CD8-positive, alpha-beta memory T cell (primary cell): ENCODE results near the gene ANTKMT. TPM values are rescaled to one million over a fixed set of nuclear protein-coding genes. Genes with fewer than 3 reads are reported as not detected.

Experiments
- CTCF ChIA-PET: fragments of 350-600 bp; sonication (Branson Sonifier 250); formaldehyde crosslinking; loops from one replicate; lab custom pipeline; 2021; ENCODE audit warnings: antibody characterized with exemption; lab: Charles Lee
- POLR2A ChIA-PET: fragments of 350-600 bp; sonication (Branson Sonifier 250); formaldehyde crosslinking; loops from one replicate; lab custom pipeline; 2021; ENCODE audit warnings: antibody characterized with exemption; lab: Charles Lee
- DNase-seq, 5 donors: peaks; one replicate each; pipeline versions ENCODE4 v3.0.0 to v3.0.0-alpha.2; 2020 to 2022; ENCODE audit warnings: mixed read lengths in 1 of 5
- H3K27ac ChIP-seq: one replicate; pipeline ENCODE4 v1.7.0; 2013; ENCODE audit warnings: low read depth, mild to moderate bottlenecking, low read length, moderate library complexity
- H3K27me3 ChIP-seq: 2 replicates; pipeline ENCODE4 v1.7.0; 2013; ENCODE audit warnings: low read length, mild to moderate bottlenecking; ENCODE audit not compliant: insufficient read depth, poor library complexity, severe bottlenecking
- H3K36me3 ChIP-seq: 2 replicates; pipeline ENCODE4 v1.7.0; 2013; ENCODE audit warnings: mild to moderate bottlenecking, low read length, moderate library complexity; ENCODE audit not compliant: insufficient read depth
- H3K4me1 ChIP-seq: 2 replicates; pipeline ENCODE4 v1.7.0; 2013; ENCODE audit warnings: mild to moderate bottlenecking, low read length, moderate library complexity; ENCODE audit not compliant: insufficient read depth
- H3K4me3 ChIP-seq: 2 replicates; pipeline ENCODE4 v1.7.0; 2013; ENCODE audit warnings: mild to moderate bottlenecking, low read length
- H3K9me3 ChIP-seq: 2 replicates; pipeline ENCODE4 v1.7.0; 2013; ENCODE audit warnings: mild to moderate bottlenecking, low read length
- H3K27ac Mint-ChIP-seq, 8 donors: one replicate each; pipeline ENCODE4 v1.8.0; 2020 to 2021; ENCODE audit warnings: mixed read lengths in 8 of 8, mild to moderate bottlenecking in 6 of 8, inconsistent platforms in 3 of 8, moderate library complexity in 3 of 8
- H3K27me3 Mint-ChIP-seq, 2 donors: one replicate each; pipeline ENCODE4 v1.8.0; 2020 to 2021; ENCODE audit warnings: mixed read lengths in 2 of 2, mild to moderate bottlenecking in 1 of 2, moderate library complexity in 1 of 2
- H3K36me3 Mint-ChIP-seq, 3 donors: one replicate each; pipeline ENCODE4 v1.8.0; 2020 to 2021; ENCODE audit warnings: mixed read lengths in 3 of 3, inconsistent platforms in 1 of 3, mild to moderate bottlenecking in 1 of 3
- H3K4me1 Mint-ChIP-seq, 3 donors: one replicate each; pipeline ENCODE4 v1.8.0; 2020 to 2021; ENCODE audit warnings: mixed read lengths in 3 of 3, inconsistent platforms in 1 of 3, mild to moderate bottlenecking in 1 of 3
- H3K4me3 Mint-ChIP-seq, 7 donors: one replicate each; pipeline ENCODE4 v1.8.0; 2020 to 2021; ENCODE audit warnings: mixed read lengths in 7 of 7, mild to moderate bottlenecking in 6 of 7, moderate library complexity in 4 of 7, inconsistent platforms in 2 of 7
- H3K9me3 Mint-ChIP-seq, 5 donors: one replicate each; pipeline ENCODE4 v1.8.0; 2020 to 2022; ENCODE audit warnings: mixed read lengths in 5 of 5, mild to moderate bottlenecking in 3 of 5, moderate library complexity in 2 of 5, inconsistent platforms in 1 of 5
- polyA plus RNA-seq: library from polyadenylated mRNA; unstranded; fragments of 300-500 nt; fragmentation: Illumina TruSeq; gene quantifications from one replicate; pipeline ENCODE4 v1.2.3, GENCODE V29; 2021
- total RNA-seq, 2 experiments: library from RNA; stranded (reverse); gene quantifications; one replicate each; pipeline ENCODE4 v1.2.3, GENCODE V29; 2021

ANTKMT gene
- total and polyA plus RNA-seq, 3 experiments from 2014 or later = 64.2 to 127 (median 72.0) TPM

DNA sequence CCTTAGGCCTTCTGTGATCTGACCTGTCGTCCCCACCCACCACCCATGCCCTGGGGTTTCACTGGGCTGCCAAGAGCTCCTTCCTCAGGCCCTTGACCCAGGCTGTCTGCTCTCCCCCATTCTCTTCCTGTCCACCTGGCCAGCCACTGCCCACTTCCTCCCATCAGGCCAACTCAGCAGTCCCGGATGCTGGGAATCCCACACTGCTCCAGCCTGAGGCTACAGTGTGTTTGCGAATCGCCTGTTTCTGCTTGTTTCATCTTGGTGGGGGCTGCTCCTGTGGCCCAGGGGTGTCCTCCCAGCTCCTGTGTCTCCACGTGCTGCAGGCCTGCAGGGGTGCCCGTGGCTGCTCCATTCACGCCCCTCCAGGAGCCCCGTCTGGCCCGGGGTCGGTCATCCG lies 6.9 kb upstream of the ANTKMT start:
- Histone ChIP-seq H3K9me3 (no peaks in the 10 kb centered on the region), H3K36me3 (no peaks in the 10 kb centered on the region), H3K27me3 (peaks cover 20% of the 10 kb centered on the region), H3K27ac (no peak overlapping the region), H3K4me3 (no peak overlapping the region), H3K4me1 (peaks cover 7% of the 10 kb centered on the region)
- POLR2A ChIA-PET = interaction anchor here (0.6 to 5.9 kb wide), 5 partner anchors 12 to 74 kb away, joined by 3 to 53 read pairs (median 5); partner anchors contain the start of genes CCDC78, CHTF18, HAGHL and RPUSD1
- peak overlapping the region in 6 of 7 donors; percentile 29 to 83 (median 42) for H3K4me3 Mint-ChIP-seq
- H3K27me3 Mint-ChIP-seq = peaks cover 2 to 20% of the 10 kb centered on the region in 2 donors
- CTCF ChIA-PET = interaction anchor here (0.9 to 22.8 kb wide), 4 partner anchors 9 to 71 kb away, joined by 3 to 332 read pairs (median 84); partner anchors contain the start of genes ANTKMT, CCDC78, CHTF18 and CIAO3
- peaks cover 6 to 18% (median 9%) of the 10 kb centered on the region in 3 donors for H3K4me1 Mint-ChIP-seq
- no peaks in the 10 kb centered on the region for H3K9me3 Mint-ChIP-seq
- peak overlapping the region in 1 of 8 donors; percentile 54 for H3K27ac Mint-ChIP-seq
- H3K36me3 Mint-ChIP-seq = no peaks in the 10 kb centered on the region
- DNase-seq = no peak

DNA sequence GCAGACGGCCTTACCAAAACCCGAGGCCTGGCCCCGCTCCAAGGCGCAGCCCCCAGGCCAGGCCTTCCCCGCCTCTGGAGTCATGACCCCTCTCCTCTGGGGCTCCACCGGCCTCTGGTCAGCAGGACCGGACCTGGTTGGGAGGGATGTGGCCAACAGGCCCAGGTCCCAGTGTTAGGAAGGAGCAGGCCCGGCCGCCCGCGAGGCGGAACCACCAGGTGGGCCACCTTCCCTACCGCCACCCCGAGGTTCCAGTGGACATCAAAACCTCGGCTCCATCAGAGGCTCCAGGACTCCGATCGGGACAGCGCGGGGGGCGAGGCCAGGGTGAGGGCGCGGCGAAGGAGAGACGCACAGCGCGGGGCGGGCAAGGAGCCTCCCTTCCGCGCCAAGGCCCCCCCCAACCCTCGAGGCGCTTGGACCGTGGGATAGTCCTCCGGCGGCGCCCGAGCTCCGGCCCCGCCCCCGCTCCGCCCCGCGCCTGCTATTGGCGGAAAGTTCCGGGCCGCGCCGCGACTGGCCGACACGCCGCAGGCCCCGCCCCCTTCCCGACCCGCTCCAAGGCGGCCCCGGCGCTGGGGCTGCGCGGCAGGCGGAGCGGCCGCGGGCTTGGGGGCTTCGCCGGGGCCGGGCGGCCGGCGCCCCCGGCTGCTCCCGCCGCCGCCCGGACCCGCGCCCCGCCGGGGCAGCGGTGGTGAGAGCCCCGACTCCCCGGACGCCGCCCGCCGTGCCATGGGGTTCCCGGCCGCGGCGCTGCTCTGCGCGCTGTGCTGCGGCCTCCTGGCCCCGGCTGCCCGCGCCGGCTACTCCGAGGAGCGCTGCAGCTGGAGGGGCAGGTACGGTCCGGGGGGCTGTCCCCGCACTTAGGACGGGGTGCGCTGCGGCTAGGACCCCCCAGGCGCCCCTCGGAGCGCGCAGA lies 6.1 kb upstream of the ANTKMT start, which contains the start of gene METRN:
TSS of gene METRN (plus strand) at position 561 of the 919 bp plus-strand sequence. CDS start at position 733, 172 bp downstream.
- Histone ChIP-seq H3K4me1 (peaks cover 14% of the 10 kb centered on the region), H3K9me3 (no peaks in the 10 kb centered on the region), H3K36me3 (no peaks in the 10 kb centered on the region), H3K27me3 (peaks cover 13% of the 10 kb centered on the region), H3K27ac (no peak within 1 kb of the TSS), H3K4me3 (no peak within 1 kb of the TSS)
- H3K9me3 Mint-ChIP-seq = no peaks in the 10 kb centered on the region
- H3K4me1 Mint-ChIP-seq = peaks cover 11 to 25% (median 16%) of the 10 kb centered on the region in 3 donors
- peak within 1 kb of the TSS in 1 of 8 donors; percentile 54 for H3K27ac Mint-ChIP-seq
- peak; percentile 84 to 90 (median 88) for DNase-seq
- peak within 1 kb of the TSS; percentile 56 to 88 (median 58) for H3K4me3 Mint-ChIP-seq
- CTCF ChIA-PET = interaction anchor here (5.6 to 22.8 kb wide), 3 partner anchors 8 to 71 kb away, joined by 59 to 332 read pairs (median 108); partner anchors contain the start of genes ANTKMT, CCDC78, CHTF18 and CIAO3
- POLR2A ChIA-PET = interaction anchor here (0.6 to 5.9 kb wide), 7 partner anchors 11 to 74 kb away, joined by 3 to 53 read pairs (median 5); partner anchors contain the start of genes CCDC78, CHTF18, CIAO3 and HAGHL
- no peaks in the 10 kb centered on the region for H3K36me3 Mint-ChIP-seq
- peaks cover 0 to 13% of the 10 kb centered on the region in 2 donors for H3K27me3 Mint-ChIP-seq

DNA sequence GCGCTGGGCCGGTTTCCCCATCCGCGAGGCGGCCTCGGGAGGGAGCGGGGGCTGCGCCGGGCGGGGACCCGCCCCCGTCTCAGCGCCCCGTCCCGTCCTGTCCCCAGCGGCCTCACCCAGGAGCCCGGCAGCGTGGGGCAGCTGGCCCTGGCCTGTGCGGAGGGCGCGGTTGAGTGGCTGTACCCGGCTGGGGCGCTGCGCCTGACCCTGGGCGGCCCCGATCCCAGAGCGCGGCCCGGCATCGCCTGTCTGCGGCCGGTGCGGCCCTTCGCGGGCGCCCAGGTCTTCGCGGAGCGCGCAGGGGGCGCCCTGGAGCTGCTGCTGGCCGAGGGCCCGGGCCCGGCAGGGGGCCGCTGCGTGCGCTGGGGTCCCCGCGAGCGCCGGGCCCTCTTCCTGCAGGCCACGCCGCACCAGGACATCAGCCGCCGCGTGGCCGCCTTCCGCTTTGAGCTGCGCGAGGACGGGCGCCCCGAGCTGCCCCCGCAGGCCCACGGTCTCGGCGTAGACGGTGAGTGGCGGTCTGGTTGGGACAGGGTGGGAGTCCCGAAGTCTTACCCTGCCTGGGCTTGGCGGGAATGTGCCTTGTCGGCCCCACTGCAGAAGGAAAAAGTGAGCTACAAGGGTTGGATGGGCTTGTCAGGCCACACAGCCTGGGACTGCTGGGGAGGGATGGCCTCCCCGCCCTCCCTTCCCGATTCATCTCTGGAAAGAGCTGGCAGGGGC lies 5.3 kb upstream of the ANTKMT start:
- CTCF ChIA-PET = interaction anchor here (0.6 to 22.8 kb wide), 5 partner anchors 7 to 314 kb away, joined by 3 to 332 read pairs (median 59); partner anchors contain the start of genes ANTKMT, CCDC78, CHTF18 and CIAO3
- H3K27ac Mint-ChIP-seq = peak overlapping the region in 1 of 8 donors; percentile 30
- Histone ChIP-seq H3K27me3 (peaks cover 5% of the 10 kb centered on the region), H3K4me3 (no peak overlapping the region), H3K9me3 (no peaks in the 10 kb centered on the region), H3K4me1 (peaks cover 22% of the 10 kb centered on the region), H3K36me3 (no peaks in the 10 kb centered on the region), H3K27ac (no peak overlapping the region)
- H3K4me3 Mint-ChIP-seq = peak overlapping the region; percentile 30 to 88 (median 58)
- H3K36me3 Mint-ChIP-seq = no peaks in the 10 kb centered on the region
- DNase-seq = no peak
- POLR2A ChIA-PET = interaction anchor here (0.8 to 5.9 kb wide), 9 partner anchors 11 to 73 kb away, joined by 3 to 53 read pairs (median 5); partner anchors contain the start of genes CCDC78, CHTF18, CIAO3 and HAGHL
- peaks cover 0 to 7% of the 10 kb centered on the region in 2 donors for H3K27me3 Mint-ChIP-seq
- H3K4me1 Mint-ChIP-seq = peaks cover 15 to 32% (median 23%) of the 10 kb centered on the region in 3 donors
- H3K9me3 Mint-ChIP-seq = no peaks in the 10 kb centered on the region

DNA sequence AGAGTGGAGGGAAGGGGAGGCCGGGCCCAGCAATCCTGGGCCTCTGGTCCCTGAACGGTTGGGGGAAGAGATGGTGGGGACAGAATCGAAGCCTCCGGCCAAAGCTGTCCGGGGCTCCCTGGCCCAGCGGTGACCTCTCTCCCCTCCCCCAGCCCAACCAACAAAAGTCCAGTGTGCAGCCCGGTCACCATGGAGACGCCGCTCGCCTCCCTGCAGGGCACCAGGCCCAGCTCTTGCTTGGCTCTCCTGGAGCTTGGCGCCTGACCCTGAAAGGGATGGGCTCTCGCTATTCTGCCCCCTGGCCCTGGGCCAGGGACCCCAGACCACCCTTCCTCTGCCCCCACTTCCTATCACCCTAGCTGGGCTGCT lies 4.8 kb upstream of the ANTKMT start:
- no peak overlapping the region for H3K27ac ChIP-seq
- Mint-ChIP-seq H3K36me3 (no peaks in the 10 kb centered on the region), H3K4me1 (peaks cover 15 to 32% (median 23%) of the 10 kb centered on the region in 3 donors), H3K4me3 (peak overlapping the region; percentile 40 to 88 (median 61)), H3K9me3 (no peaks in the 10 kb centered on the region), H3K27ac (peak overlapping the region in 4 of 8 donors; percentile 30 to 70 (median 57)), H3K27me3 (peaks cover 0 to 5% of the 10 kb centered on the region in 2 donors)
- H3K36me3 ChIP-seq = no peaks in the 10 kb centered on the region
- ChIA-PET POLR2A (interaction anchor here (0.8 to 5.9 kb wide), 5 partner anchors 10 to 21 kb away, joined by 3 to 53 read pairs (median 4); partner anchors contain the start of genes CCDC78 and HAGHL), CTCF (interaction anchor here (0.6 to 22.8 kb wide), 5 partner anchors 7 to 315 kb away, joined by 3 to 332 read pairs (median 59); partner anchors contain the start of genes ANTKMT, CCDC78, CHTF18 and CIAO3)
- H3K4me1 ChIP-seq = peaks cover 22% of the 10 kb centered on the region
- no peaks in the 10 kb centered on the region for H3K9me3 ChIP-seq
- peaks cover 3% of the 10 kb centered on the region for H3K27me3 ChIP-seq
- no peak overlapping the region for H3K4me3 ChIP-seq
- DNase-seq = no peak

DNA sequence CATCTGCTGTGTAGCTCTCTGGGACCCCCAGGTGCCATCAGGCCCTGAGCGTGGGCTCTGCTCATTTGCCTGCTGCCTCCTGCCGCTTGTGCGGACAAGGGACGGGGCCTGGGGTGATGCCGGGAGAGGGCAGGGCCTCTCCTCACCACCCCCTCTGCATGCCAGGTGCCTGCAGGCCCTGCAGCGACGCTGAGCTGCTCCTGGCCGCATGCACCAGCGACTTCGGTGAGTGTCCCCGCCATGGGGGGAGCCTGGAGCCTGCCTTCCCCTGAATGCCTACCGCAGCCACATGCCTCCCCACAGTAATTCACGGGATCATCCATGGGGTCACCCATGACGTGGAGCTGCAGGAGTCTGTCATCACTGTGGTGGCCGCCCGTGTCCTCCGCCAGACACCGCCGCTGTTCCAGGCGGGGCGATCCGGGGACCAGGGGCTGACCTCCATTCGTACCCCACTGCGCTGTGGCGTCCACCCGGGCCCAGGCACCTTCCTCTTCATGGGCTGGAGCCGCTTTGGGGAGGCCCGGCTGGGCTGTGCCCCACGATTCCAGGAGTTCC lies 4.1 kb upstream of the ANTKMT start:
- CTCF ChIA-PET = interaction anchor here (1.0 to 22.8 kb wide), 4 partner anchors 6 to 69 kb away, joined by 3 to 332 read pairs (median 84); partner anchors contain the start of genes ANTKMT, CCDC78, CHTF18 and CIAO3
- DNase-seq = no peak
- Histone ChIP-seq H3K27me3 (no peaks in the 10 kb centered on the region), H3K4me3 (no peak overlapping the region), H3K27ac (no peak overlapping the region), H3K9me3 (no peaks in the 10 kb centered on the region), H3K4me1 (peaks cover 27% of the 10 kb centered on the region), H3K36me3 (no peaks in the 10 kb centered on the region)
- H3K27ac Mint-ChIP-seq = peak overlapping the region in 3 of 8 donors; percentile 26 to 70 (median 30)
- peaks cover 0 to 3% of the 10 kb centered on the region in 2 donors for H3K27me3 Mint-ChIP-seq
- peak overlapping the region in 5 of 7 donors; percentile 40 to 88 (median 61) for H3K4me3 Mint-ChIP-seq
- no peaks in the 10 kb centered on the region for H3K36me3 Mint-ChIP-seq
- peaks cover 15 to 32% (median 23%) of the 10 kb centered on the region in 3 donors for H3K4me1 Mint-ChIP-seq
- POLR2A ChIA-PET = interaction anchor here (1.0 to 5.9 kb wide), 2 partner anchors 9 to 13 kb away, joined by 3 to 53 read pairs; partner anchors contain the start of genes CCDC78 and HAGHL
- no peaks in the 10 kb centered on the region for H3K9me3 Mint-ChIP-seq

DNA sequence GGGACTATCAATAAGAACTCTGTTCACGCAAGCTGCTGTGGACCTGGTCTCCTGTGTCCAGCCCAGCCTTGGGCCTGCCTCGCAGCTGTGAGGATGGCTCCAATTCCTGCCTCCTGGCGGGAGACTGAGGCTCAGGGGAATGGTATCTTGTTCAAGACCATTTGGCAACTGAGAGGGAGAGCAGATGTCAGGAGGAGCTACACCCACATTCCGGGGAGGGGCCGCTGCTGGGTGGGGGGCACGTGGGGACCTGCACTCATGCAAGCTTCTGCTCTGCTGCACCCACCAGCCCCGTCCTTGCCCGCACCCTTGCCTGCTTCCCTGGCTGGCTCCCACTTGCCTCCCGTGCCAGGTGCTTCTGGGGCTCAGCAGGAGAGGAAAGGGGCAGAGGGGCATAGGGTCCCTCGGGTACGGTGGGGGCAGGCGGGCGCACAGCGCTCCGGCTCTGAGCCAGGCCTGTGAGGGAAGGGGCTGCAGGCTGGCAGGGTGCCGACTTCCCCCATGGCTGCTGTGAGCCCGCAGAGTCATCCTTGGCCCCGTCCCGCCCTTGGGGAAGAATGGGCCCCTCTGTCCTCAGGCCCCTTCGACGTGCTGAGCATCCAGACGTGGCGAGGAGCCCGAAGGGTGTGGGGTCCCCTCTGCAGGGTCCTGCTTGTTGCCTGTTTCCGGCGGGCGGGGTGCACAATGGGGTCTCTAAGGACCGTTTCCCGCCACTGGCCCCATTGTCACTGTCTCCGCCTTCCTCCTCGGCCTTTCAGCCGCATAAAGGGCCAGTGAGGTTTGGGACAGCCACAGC lies 3.3 kb upstream of the ANTKMT start:
- no peaks in the 10 kb centered on the region for H3K9me3 ChIP-seq
- H3K4me1 Mint-ChIP-seq = peaks cover 17 to 40% (median 22%) of the 10 kb centered on the region in 3 donors
- H3K4me3 Mint-ChIP-seq = peak overlapping the region in 1 of 7 donors; percentile 51
- H3K4me1 ChIP-seq = peaks cover 33% of the 10 kb centered on the region
- POLR2A ChIA-PET = interaction anchor here (5.9 kb wide), 1 partner anchor 9 kb away, joined by 53 read pairs; the partner anchor contains the start of genes CCDC78 and HAGHL
- no peaks in the 10 kb centered on the region for H3K9me3 Mint-ChIP-seq
- H3K36me3 ChIP-seq = no peaks in the 10 kb centered on the region
- no peak overlapping the region for H3K27ac Mint-ChIP-seq
- no peak for DNase-seq
- H3K27ac ChIP-seq = no peak overlapping the region
- no peaks in the 10 kb centered on the region for H3K27me3 ChIP-seq
- no peak overlapping the region for H3K4me3 ChIP-seq
- H3K27me3 Mint-ChIP-seq = peaks cover 0 to 2% of the 10 kb centered on the region in 2 donors
- CTCF ChIA-PET = interaction anchor here (1.1 to 22.8 kb wide), 2 partner anchors 19 to 68 kb away, joined by 4 to 332 read pairs; partner anchors contain the start of genes CIAO3 and HAGHL
- H3K36me3 Mint-ChIP-seq = no peaks in the 10 kb centered on the region
